ENCODE measurements around the gene SCD. TPM values are rescaled to one million over a fixed set of nuclear protein-coding genes. Genes with fewer than 3 reads are reported as not detected.

The SCD gene
- polyA plus RNA-seq, 1 experiment = 32.1 TPM

DNA sequence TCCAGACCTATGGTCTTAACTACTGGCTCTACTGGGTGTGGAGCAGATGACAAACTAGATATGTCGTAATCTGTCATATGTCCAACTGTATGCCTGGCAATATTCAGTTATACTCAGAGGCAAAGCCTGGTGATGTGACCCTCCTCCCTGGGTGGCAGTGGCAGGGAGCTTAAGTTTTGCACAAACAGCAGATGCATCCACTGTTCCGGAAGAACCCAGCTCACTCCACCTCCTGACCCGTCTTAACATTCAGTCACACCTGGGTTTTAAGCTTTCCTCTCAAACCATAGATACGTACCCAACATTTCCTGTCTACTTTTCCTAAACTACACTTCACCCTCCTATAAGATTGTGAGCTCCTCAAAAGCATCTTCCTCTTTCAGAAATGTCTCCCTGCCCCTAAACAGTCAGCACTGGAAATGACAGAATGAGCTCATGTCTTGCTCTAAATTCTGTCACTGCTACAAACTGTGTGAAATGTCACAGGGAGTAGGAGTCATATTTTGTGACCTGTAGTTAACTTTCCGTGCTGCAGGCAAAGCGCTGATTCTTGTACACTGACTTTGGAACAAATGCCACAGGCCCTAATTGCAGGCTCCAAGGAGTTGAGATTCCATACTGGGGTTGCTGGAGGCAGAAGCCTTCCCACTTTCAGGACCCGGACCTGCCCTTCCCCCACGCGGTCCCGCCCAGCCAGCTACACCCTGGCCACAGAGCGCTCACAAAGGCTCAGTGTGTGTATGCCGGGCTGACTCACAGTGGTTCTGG is 23.9 kb downstream of the SCD start:
- no peak for TF ChIP-seq CTCF (IDR thresholded peaks at IDR 0.05; ENCODE audit: insufficient read depth, low read depth, low read length)
- Histone ChIP-seq H3K36me3 (ENCODE audit: control insufficient read depth, insufficient read depth, low read length) (no peaks in the 10 kb centered on the region), H3K4me3 (ENCODE audit: low read depth, low read length) (no peak overlapping the region), H3K27me3 (ENCODE audit: control insufficient read depth, insufficient read depth, low read length) (no peaks in the 10 kb centered on the region)
- no peak for DNase-seq (ENCODE audit: low read depth)
- POLR2A ChIA-PET = interaction anchor here (0.6 kb wide), 1 partner anchor 48 kb away, joined by 4 read pairs; no protein-coding TSS in a partner anchor
- CTCF ChIA-PET = interaction anchor here (0.9 to 1.5 kb wide), 3 partner anchors 22 to 63 kb away, joined by 4 to 5 read pairs (median 4); no protein-coding TSS in a partner anchor

DNA sequence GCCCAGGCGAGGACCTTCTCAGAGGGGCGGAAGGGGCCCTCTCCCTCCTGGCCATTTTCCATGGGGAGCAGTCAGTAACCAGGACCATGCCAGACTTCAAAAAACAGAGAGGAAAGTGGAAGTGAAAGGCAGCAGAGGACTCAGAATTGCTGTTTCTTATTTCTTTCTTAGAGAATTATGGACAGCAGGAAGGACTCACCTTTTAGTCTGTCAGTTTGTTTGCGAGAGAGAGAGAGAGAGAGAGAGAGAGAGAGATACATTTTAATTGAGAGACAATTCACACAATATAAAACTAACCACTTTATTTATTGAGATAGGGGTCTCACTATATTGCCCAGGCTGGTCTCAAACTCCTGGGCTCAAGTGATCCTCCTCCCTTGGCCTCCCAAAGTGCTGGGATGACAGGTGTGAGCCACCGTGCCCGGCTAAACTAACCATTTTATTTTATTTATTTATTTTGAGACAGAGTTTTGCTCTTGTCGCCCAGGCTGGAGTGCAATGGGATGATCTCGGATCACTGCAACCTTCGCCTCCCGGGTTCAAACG is 24.5 kb downstream of the SCD start:
- Histone ChIP-seq H3K27me3 (ENCODE audit: control insufficient read depth, insufficient read depth, low read length) (no peaks in the 10 kb centered on the region), H3K36me3 (ENCODE audit: control insufficient read depth, insufficient read depth, low read length) (no peaks in the 10 kb centered on the region), H3K4me3 (ENCODE audit: low read depth, low read length) (no peak overlapping the region)
- POLR2A ChIA-PET = interaction anchor here (0.6 kb wide), 1 partner anchor 47 kb away, joined by 4 read pairs; no protein-coding TSS in a partner anchor
- no peak for TF ChIP-seq CTCF (IDR thresholded peaks at IDR 0.05; ENCODE audit: insufficient read depth, low read depth, low read length)
- no peak for DNase-seq (ENCODE audit: low read depth)
- CTCF ChIA-PET = interaction anchor here (1.3 kb wide), 1 partner anchor 29 kb away, joined by 4 read pairs; no protein-coding TSS in a partner anchor

- CTCF ChIA-PET = interaction anchor here (0.8 to 2.0 kb wide), 3 partner anchors 27 to 69 kb away, joined by 3 to 5 read pairs (median 4); no protein-coding TSS in a partner anchor
These were observed 25.6 kb downstream of the SCD start for GRCh38 chr10:100372415-100373297.

DNA sequence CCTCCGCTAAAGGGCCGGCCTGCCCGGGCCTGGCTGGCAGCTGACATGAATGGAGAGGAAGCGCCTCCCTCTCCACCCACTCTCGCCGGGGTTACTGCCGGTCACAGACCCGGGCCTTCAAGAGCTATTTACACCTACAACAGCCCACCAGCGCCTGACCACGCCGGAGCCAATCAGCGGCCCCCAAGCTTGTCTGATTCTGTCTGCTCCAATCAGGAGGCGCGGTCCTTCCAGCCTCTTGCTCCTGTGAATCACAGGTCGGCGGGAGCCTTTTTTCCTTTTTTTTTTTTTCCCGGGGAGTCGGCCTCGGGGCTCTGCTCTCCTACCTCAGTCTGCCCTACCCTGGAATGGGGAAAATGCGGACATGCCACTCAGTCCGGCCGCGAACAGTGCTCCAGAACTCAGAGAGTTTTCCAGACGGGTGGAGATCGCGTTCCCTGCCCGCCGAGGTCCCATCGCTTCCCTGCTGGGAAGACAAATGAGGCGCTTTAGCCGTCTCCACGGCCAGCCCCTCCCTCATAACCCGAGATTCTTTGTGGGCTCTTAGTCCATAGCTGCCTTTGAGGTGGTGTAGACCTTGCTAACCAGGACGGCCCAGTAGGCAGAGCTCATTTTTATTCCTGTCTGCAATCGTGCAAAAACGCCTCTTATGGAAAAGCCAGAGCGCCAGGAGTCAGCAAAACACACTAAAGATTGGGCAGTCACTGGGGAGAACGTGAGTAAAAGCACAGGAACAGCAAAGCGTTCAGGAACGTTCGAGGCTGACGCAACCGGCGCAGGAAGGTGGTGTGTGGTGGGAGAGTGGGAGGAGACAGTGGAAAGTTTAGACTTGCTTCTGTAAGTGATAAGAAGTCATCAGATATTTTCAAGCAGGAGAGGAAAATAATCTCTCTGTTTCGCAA is 26.5 kb downstream of the SCD start:
- Histone ChIP-seq H3K36me3 (ENCODE audit: control insufficient read depth, insufficient read depth, low read length) (no peaks in the 10 kb centered on the region), H3K4me3 (ENCODE audit: low read depth, low read length) (peak overlapping the region; percentile 51), H3K27me3 (ENCODE audit: control insufficient read depth, insufficient read depth, low read length) (no peaks in the 10 kb centered on the region)
- POLR2A ChIA-PET = interaction anchor here (0.6 to 1.1 kb wide), 8 partner anchors 25 to 367 kb away, joined by 3 to 7 read pairs (median 4); partner anchors contain the start of genes HIF1AN and SCD
- CTCF ChIA-PET = interaction anchor here (0.6 to 2.1 kb wide), 5 partner anchors 28 to 109 kb away, joined by 3 to 6 read pairs (median 4); no protein-coding TSS in a partner anchor
- TF ChIP-seq CTCF (IDR thresholded peaks at IDR 0.05; ENCODE audit: insufficient read depth, low read depth, low read length) = no peak
- peak; percentile 98 for DNase-seq (ENCODE audit: low read depth)

More at GRCh38 chr10:100372415-100373297, 25.6 kb downstream of the SCD start:
- POLR2A ChIA-PET = interaction anchor here (0.6 to 1.1 kb wide), 7 partner anchors 24 to 367 kb away, joined by 3 to 7 read pairs (median 3); partner anchors contain the start of genes HIF1AN and SCD
- Histone ChIP-seq H3K4me3 (ENCODE audit: low read depth, low read length) (peak overlapping the region; percentile 21), H3K27me3 (ENCODE audit: control insufficient read depth, insufficient read depth, low read length) (no peaks in the 10 kb centered on the region), H3K36me3 (ENCODE audit: control insufficient read depth, insufficient read depth, low read length) (no peaks in the 10 kb centered on the region)
- no peak; the same call in 1 of the 2 replicates for TF ChIP-seq CTCF (IDR thresholded peaks at IDR 0.05; ENCODE audit: insufficient read depth, low read depth, low read length)
- DNase-seq (ENCODE audit: low read depth) = no peak
